GM12872 (cell line): Measurements from ENCODE around the gene FGF4.
A peak's percentile ranks its signal among the peaks of the same experiment; 100 is the strongest.

ENCODE experiments used
- TF ChIP-seq, protein P1 (sequence below): IDR thresholded peaks from 3 replicates; pipeline ENCODE4 v1.5.1; 2011; ENCODE audit warnings: low read depth, mild to moderate bottlenecking, low read length, moderate library complexity; ENCODE audit not compliant: insufficient read depth

FGF4 gene

DNA sequence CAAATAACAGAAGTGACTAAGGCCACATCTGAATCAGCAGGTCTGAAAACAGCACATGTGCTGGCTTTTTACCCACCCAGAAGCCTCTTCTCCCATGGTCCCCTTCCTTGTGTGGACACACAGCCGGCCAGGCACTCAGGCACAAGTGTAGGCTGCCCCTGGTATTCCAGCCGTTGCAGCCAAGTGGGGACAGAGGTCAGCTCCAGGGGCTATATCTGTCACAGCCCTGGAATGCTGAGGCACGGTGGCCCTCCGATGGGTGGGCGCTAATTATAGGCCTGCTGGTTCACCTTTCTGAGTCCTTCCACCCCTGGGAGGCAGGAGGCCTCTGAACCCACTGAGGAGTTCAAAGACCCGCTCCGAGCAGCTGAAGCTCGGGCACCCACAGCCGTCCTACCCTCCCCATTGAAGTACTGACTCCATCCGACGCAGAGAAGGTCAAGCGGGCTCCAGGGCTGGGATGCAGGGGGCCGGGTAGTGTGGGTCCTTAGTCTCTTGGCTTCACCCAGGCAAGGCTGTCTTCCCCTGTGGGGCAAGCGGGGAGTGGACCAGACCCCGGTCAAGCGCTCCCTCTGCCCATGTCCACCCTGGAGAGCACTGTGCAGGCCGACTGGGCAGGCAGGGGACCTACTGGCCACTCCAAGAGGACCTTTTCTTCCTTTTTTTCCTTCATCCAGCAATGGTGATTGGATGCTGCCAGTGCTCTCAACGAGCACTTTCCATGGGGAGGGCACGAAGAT, 29.8 kb upstream of the FGF4 start:
- TF ChIP-seq, protein P1, sequence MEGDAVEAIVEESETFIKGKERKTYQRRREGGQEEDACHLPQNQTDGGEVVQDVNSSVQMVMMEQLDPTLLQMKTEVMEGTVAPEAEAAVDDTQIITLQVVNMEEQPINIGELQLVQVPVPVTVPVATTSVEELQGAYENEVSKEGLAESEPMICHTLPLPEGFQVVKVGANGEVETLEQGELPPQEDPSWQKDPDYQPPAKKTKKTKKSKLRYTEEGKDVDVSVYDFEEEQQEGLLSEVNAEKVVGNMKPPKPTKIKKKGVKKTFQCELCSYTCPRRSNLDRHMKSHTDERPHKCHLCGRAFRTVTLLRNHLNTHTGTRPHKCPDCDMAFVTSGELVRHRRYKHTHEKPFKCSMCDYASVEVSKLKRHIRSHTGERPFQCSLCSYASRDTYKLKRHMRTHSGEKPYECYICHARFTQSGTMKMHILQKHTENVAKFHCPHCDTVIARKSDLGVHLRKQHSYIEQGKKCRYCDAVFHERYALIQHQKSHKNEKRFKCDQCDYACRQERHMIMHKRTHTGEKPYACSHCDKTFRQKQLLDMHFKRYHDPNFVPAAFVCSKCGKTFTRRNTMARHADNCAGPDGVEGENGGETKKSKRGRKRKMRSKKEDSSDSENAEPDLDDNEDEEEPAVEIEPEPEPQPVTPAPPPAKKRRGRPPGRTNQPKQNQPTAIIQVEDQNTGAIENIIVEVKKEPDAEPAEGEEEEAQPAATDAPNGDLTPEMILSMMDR: no peak

DNA sequence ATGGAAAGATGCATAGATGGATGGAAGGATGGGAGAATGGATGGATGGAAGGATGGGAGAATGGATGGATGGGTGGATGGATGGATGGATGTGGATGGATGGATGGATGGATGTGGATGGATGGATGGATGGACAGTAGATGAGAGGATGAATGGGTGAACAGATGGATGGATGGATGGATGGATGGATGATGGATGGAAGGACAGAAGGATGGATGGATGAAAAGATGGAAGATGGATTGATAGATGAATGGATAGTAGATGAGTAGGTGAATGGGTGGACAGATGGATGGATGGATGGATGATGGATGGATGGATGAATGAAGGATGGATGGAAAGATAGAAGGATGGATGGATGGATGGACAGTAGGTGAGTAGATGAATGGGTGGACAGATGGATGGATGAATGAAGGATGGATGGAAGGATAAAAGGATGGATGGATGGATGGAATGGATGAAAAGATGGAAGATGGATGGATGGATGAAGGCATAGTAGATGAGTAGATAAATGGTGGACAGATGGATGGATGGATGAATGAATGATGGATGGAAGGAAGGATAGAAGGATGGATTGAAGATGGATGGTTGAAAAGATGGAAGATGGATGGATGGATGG, 28.6 kb upstream of the FGF4 start:
- TF ChIP-seq, protein P1: no peak

DNA sequence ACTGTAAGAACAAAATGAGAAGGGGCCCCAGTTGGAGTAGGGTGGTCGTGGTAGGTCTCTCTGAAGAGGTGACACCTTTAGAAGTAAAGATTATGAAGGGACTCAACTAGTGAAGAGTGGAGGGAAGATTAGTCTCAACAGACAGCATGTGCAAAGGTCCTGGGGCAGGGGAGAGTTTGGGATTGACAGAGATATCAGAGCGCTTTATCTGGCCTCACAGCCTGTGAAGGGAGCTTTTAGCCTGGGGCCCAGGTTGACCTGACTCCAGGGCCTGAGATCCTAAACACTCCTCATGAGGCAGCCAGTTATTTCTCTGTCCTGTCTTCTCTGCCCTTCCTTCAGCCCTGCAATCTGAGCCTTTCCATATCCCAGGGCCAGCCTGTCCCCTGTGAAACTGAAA, 27.9 kb upstream of the FGF4 start:
- TF ChIP-seq, protein P1: no peak

DNA sequence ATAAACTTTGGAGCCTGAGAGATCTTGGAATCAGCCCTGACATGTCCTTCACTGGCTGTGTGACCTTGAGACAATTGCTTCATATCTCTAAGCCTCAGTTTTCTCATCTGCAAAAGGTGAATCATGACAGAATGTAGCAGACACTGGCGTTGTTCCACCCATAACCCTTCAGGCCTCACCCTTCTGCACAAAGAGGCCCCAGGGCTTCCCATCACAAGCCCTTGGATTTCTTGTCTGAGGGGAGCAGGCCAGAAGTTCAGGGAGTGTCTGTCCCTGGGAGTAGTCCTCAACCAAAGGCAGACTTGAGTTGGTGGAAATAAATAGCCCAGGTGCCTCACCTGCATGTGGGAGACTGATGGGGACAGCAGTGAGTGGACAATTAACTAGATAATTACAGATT, 27.4 kb upstream of the FGF4 start:
- TF ChIP-seq, protein P1: no peak

DNA sequence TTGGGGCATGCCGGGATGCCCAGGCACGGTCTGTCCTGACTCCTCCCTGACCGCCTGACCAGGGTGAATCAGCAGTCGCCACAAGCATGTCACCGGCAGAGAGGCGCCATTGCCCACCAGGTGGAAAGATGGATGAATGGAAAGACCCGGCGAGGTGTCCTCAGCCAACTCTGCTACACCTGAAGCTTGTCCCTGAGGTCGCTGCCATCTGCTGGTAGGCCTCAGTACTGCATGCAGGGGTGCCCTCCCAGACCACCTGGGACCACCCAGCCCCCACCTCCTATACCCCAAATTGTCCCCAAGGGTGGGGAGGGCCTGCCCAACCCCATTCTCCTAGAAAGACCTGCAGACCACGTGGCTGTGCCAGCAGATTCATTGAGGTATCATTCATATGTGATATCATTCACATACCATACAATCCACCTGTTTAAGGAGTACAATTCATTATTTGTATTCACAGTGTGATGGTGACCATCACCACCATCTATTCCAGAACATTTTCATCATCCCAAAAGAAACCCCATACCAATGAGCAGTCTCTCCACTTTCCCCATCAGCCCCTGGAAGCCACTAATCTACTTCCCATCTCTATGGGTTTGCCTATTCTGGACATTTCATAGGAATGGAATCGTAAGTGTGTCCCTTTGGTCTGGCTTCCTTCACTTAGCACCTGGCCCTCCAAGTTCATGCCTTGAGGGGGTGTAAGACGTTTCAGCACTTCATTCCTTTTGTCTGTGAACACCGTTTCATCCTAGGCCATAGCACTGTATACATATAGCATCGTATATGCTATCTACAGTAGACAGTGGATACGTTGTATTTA, 26.6 kb upstream of the FGF4 start:
- TF ChIP-seq, protein P1: peak; percentile 83

DNA sequence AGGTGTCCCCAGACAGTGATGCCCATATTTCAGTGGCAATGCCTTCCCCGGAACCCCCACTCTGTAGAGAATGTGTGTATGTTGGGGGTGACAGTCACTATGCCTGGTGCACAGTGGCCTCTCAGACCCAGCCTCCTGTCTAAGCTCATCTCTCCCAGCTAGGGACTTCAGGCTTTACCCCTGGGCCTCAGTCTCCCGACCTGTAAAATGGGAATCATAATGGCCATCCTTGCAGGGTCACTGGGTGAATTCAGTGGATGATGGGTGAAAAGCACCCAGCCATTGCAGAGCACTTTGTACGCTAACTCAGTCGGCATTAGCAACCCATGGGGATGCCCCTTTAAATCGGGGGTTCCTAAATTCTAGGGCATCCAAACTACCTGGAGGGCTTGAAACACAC, 25.1 kb upstream of the FGF4 start:
- TF ChIP-seq, protein P1: no peak

DNA sequence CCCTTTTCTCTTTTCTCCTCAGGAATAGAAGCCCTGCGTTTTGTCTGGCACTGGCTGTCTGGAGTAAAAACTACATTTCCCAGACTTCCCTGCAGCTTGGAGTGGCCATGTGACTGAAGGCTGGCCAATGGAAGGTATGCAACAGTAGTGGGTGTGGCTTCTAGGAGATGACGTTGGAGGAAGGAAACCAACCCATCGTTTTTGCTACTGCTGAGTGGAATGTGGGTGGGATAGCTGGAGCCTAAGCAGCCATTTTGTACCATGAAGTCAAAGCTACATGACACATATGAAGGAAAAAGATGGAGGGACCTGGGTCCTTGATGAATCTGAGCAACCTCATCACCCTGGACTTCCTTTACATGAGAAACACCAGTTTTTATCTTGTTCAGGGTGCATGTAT, 24.4 kb upstream of the FGF4 start:
- TF ChIP-seq, protein P1: no peak
